Lower lobe of right lung (tissue), 2 donors: Measurements from ENCODE around the gene ATP1B3. TPM values are rescaled to one million over a fixed set of nuclear protein-coding genes. Genes with fewer than 3 reads are reported as not detected.
A peak's percentile ranks its signal among the peaks of the same experiment; 100 is the strongest.
"Not testable (repeated sequence)": the region's sequence is repeated elsewhere in the genome, so short reads cannot be mapped to it uniquely, and the experiment has no call there.

Experiments used
- ATAC-seq, 2 donors: fragments of 200-7000 bp; cut with Tn5 transposase; one replicate each; pipeline ENCODE4 v1.9.1; 2020 to 2022; ENCODE audit warnings: mild to moderate bottlenecking in 2 of 2, moderate library complexity in 2 of 2
- DNase-seq: peaks from one replicate; pipeline ENCODE4 v3.0.0-alpha.2; 2020
- H3K27ac ChIP-seq: fragments of 200-600 bp; one replicate; pipeline ENCODE4 v1.8.0; 2022
- H3K27me3 ChIP-seq: fragments of 200-600 bp; one replicate; pipeline ENCODE4 v1.8.0; 2022; ENCODE audit warnings: low read depth
- H3K36me3 ChIP-seq: fragments of 200-600 bp; one replicate; pipeline ENCODE4 v1.8.0; 2022; ENCODE audit warnings: mild to moderate bottlenecking
- H3K4me1 ChIP-seq: fragments of 200-600 bp; one replicate; pipeline ENCODE4 v1.8.0; 2022
- H3K4me3 ChIP-seq: fragments of 200-600 bp; one replicate; pipeline ENCODE4 v1.8.0; 2022; ENCODE audit warnings: mild to moderate bottlenecking
- H3K9me3 ChIP-seq: fragments of 200-600 bp; one replicate; pipeline ENCODE4 v1.8.0; 2022
- CTCF ChIP-seq: fragments of 200-600 bp; IDR thresholded peaks from one replicate; pipeline ENCODE4 v1.8.0; 2022; ENCODE audit warnings: antibody characterized with exemption, mild to moderate bottlenecking
- intact Hi-C: fragments of 100-400 bp; cut with DNase I; formaldehyde crosslinking; loops from one replicate; pipeline ENCODE4 v1.11.0; 2022
- total RNA-seq: library from RNA; stranded (reverse); fragmentation: NEBNext Ultra II Directional; extraction: Animal tissue kit (Norgen Biotek cat#: 25700); gene quantifications from one replicate; pipeline ENCODE4 v1.2.1, GENCODE V29; 2021
- donor health status: DM: no; HTN: yes; CAD: no; lungs with severe emphysema.

Gene ATP1B3
- total RNA-seq, 1 donor from 2014 or later, result 143 TPM

GRCh38 chr3:141904203-141904602 is 27.8 kb downstream of the ATP1B3 start:
- ATAC-seq (no peak), DNase-seq (no peak)
- Histone ChIP-seq H3K4me1 (no peaks in the 10 kb centered on the region), H3K27ac (no peak overlapping the region), H3K36me3 (peaks cover 41% of the 10 kb centered on the region), H3K4me3 (no peak overlapping the region), H3K27me3 (no peaks in the 10 kb centered on the region), H3K9me3 (no peaks in the 10 kb centered on the region)
- no peak for TF ChIP-seq CTCF
- intact Hi-C loops, result no loop called here

- peaks cover 49% of the 10 kb centered on the region for H3K36me3 ChIP-seq
- no peak for ATAC-seq
- H3K27ac ChIP-seq, result no peak overlapping the region
- H3K4me1 ChIP-seq, result no peaks in the 10 kb centered on the region
- TF ChIP-seq CTCF, result no peak
- no peaks in the 10 kb centered on the region for H3K9me3 ChIP-seq
- H3K27me3 ChIP-seq, result no peaks in the 10 kb centered on the region
- intact Hi-C loops, result no loop called here
- H3K4me3 ChIP-seq, result no peak overlapping the region
- DNase-seq, result no peak
These were observed 28.7 kb downstream of the ATP1B3 start for GRCh38 chr3:141905129-141905528.

- H3K27me3 ChIP-seq, result no peaks in the 10 kb centered on the region
- no peak for TF ChIP-seq CTCF
- ATAC-seq (no peak), DNase-seq (no peak)
- H3K4me3 ChIP-seq, result no peak overlapping the region
- H3K9me3 ChIP-seq, result no peaks in the 10 kb centered on the region
- peaks cover 70% of the 10 kb centered on the region for H3K36me3 ChIP-seq
- intact Hi-C loops, result no loop called here
- no peaks in the 10 kb centered on the region for H3K4me1 ChIP-seq
- no peak overlapping the region for H3K27ac ChIP-seq
These were observed 33.0 kb downstream of the ATP1B3 start for GRCh38 chr3:141909408-141909807.

GRCh38 chr3:141909986-141910385 is 33.5 kb downstream of the ATP1B3 start:
- H3K27ac ChIP-seq, DNase-seq, H3K27me3 ChIP-seq, ATAC-seq, H3K9me3 ChIP-seq, intact Hi-C loops, H3K4me1 ChIP-seq, H3K4me3 ChIP-seq: not testable (repeated sequence)
- peaks cover 70% of the 10 kb centered on the region for H3K36me3 ChIP-seq

GRCh38 chr3:141913150-141913811 is 36.8 kb downstream of the ATP1B3 start:
- Histone ChIP-seq H3K36me3 (peaks cover 65% of the 10 kb centered on the region), H3K9me3 (no peaks in the 10 kb centered on the region), H3K27ac (no peak overlapping the region), H3K27me3 (no peaks in the 10 kb centered on the region), H3K4me1 (no peaks in the 10 kb centered on the region), H3K4me3 (no peak overlapping the region)
- ATAC-seq (peak; percentile 75 to 84), DNase-seq (no peak)
- TF ChIP-seq CTCF, result peak; percentile 77
- intact Hi-C loops, result no loop called here

- no peak for TF ChIP-seq CTCF
- intact Hi-C loops, result no loop called here
- Histone ChIP-seq H3K4me3 (no peak overlapping the region), H3K4me1 (no peaks in the 10 kb centered on the region), H3K27me3 (no peaks in the 10 kb centered on the region), H3K36me3 (peaks cover 60% of the 10 kb centered on the region), H3K9me3 (no peaks in the 10 kb centered on the region), H3K27ac (no peak overlapping the region)
- DNase-seq (no peak), ATAC-seq (no peak)
These were observed 37.9 kb downstream of the ATP1B3 start for GRCh38 chr3:141914311-141914710.
